ENCODE results near the gene CIART.

GRCh38 chr1:150236614-150237100, 45.7 kb upstream of the CIART start:
- no peak for TF ChIP-seq CTCF (IDR thresholded peaks at IDR 0.05)
- TF ChIP-seq POLR2A (IDR thresholded peaks at IDR 0.05; ENCODE audit: low read depth) = no peak
